GM04504 (cell line): ENCODE data around the gene UVSSA.
"Not testable (repeated sequence)": the region's sequence is repeated elsewhere in the genome, so short reads cannot be mapped to it uniquely, and the experiment has no call there.

Experiments
- DNase-seq: peaks from one replicate; pipeline ENCODE4 v3.0.0-alpha.2; 2012; ENCODE audit warnings: low read depth

Gene UVSSA

DNA sequence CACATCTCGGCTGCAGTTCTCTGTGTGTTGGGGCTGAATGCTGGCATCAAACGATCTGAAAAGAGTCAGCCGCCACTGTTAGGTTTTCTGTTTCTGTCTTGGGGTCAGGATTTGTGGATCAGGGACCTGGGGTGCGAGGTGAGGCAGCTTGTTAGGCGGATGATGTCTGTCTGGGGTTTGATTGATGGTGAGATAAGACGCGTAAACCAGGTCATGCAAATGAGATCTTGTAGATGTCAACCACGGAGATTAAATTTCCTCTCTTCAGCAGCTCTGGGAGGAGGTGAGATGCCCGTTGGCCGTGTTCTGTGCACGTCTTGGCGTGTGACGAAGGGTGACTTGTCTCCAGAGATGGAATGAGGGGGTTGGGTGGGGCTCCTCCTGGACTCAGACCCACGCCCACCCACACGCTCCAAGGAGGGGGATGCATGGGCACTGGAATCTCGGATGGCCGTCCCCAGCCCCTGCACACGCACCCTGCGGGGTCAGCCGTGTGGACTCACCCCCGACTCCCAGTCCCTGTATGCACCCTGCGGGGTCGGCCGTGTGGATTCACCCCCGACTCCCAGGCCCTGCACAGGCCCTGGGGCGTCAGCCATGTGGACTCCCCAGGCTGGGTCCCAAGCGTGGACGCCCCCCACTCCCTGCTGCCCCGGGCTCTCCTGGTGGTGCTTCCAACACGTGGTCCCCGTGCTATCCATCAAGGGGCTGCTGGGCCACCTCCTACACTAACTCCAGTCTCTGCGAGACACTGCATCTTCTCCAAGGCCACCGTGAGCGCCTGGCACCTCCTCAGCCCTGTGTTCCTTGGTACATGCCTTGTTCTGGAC is 16.0 kb upstream of the UVSSA start:
- no peak for DNase-seq

DNA sequence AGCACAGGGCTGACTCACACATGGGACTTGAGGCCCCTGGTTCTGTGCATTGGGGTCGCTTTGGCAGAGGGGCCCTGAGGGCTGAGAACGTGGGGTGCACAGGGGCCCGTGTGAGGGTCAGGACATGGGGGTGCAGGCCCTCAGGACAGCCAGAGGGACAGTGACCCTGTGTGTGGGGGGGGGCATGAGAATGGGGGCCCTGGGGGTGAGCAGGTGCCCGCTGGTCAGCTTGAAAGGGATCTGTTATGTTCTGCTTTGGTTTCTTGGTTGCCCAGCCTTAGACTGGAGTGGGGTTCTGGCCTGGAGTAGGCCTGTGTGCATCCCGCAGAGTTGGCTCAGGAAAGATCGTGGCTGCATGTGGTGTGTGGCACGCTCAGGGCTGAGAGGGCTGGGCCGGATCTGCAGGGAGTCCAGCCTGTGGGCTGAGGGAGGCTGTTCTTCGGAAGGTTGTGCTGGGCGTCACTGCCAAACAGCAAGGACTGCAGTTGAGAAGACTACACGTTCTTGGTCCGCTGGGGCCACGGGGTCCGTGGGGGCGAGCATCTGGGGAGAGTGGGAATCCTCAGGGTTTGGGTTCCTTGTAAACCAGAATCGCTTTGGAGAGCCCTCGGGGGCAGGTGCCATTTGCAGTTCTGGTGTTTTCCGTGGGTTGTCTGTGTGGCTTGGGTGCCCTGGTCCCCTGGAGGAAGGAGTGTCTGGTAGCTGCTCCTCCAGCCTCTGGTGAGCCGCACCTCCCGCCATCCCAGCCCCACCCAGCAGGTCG is 15.2 kb upstream of the UVSSA start:
- no peak for DNase-seq

DNA sequence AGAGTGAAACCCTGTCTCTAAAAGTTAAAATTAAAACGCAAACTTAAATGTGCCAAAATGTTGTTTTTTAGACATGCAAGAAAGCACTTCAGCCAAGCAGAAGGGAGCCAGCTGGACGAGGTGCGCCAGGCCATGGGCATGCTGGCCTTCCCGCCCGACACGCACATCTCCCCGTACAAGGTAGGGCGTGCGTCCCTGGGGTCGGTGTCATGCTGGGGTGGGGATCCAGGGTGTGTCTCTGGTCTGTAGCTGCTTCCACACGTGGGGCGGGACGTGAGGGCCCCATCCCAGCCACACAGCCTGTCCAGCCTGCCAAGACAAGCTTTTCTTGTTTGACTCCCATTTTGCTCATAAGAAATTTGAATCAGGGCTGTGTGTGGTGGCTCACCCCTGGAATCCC is 14.3 kb upstream of the UVSSA start:
- DNase-seq: no peak

DNA sequence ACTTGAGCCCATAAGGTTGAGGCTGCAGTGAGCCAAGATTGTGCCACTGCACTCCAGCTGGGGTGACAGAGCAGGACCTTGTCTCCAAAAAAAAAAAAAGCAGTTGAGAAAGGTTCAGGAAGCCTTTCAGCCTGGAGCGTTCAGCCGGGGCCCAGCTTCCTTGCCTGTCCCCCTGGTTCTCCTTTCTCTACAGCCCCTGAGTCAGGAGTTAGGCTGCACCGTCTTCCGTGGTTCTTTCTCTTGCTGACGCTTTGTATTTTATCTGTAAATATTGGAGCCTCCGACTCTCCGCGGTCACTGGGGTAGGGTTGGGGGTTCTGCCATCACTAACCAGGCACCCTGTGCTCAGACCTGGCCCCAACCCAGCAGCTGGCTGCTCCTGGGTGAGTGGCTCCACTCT is 13.8 kb upstream of the UVSSA start:
- DNase-seq: no peak

DNA sequence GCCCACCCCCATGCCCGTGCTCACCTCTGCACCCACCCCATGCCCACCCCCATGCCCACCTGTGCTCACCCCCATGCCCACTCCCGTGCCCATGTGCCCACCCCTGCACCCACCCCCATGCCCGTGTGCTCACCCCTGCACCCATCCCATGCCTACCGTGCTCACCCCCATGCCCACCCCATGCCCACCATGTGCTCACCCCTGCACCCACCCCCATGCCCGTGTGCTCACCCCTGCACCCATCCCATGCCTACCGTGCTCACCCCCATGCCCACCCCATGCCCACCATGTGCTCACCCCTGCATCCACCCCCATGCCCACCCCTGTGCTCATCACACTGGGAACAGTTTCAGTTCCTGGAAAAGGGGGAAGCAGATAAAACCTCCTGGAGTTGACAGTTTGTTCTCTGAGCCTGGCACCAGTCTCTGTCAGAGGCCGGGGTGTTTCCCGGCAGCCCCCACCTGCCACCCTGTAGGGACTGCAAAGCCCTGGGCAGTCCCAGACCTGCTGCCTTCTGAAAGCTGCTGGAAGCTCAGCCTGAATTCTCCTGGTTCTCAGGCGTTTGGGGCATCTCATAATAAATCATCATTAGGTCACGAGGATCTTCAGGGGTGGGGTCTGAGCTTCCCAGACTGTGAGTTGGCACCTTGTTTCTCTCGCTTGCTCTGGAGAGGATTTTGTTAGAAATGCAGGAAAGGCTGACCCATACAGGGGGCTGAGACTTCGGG is 13.0 kb upstream of the UVSSA start:
- DNase-seq: not testable (repeated sequence)

DNA sequence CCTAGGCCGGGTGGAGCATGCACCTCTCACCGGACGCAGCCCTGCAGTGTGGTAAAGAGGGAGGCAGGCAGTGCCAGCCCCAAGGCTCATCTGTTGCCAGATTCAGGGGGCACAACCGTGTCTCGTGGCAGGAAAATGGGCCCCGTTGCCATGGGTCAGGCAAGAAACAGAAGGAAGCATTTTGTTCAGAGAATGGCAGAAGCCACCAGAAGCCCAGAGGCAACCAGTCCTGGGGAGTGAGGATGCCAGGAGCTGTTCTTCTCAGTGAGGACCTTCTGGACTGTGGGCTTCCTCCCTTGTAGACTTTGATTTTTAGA is 12.5 kb upstream of the UVSSA start:
- no peak for DNase-seq

DNA sequence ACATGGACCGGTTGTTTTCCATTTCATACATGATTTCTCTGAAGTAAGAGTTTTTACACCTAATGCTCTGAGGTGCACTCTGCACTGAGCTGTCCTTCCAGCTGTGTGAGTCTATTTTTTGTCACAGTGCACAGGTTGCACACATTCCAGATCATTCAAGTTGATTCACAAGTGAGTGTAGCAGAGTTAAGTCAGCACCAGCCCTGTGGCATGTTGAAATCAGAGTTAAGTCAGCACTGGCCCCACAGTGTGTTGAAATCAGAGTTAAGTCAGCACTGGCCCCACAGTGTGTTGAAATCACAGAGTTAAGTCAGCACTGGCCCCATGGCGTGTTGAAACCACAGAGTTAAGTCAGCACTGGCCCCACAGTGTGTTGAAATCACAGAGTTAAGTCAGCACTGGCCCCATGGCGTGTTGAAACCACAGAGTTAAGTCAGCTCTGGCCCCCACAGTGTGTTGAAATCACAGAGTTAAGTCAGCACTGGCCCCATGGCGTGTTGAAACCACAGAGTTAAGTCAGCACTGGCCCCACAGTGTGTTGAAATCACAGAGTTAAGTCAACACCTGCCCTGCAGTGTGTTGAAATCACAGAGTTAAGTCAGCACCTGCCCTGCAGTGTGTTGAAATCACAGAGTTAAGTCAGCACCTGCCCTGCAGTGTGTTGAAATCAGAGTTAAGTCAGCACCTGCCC is 11.7 kb upstream of the UVSSA start:
- not testable (repeated sequence) for DNase-seq

DNA sequence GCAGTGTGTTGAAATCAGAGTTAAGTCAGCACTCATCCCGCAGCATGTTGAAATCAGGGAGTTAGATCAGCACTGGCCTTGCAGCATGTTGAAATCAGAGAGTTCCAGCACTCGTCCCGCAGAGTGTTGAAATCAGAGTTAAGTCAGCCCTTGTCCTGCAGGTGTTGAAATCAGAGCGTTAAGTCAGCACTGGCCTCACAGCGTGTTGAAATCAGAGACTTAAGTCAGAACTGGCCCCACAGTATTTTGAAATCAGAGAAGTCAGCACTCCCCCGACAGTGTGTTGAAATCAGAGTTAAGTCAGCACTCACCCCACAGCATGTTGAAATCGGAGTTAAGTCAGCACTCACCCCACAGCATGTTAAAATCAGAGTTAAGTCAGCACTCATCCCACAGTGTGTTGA is 10.9 kb upstream of the UVSSA start:
- no peak for DNase-seq

DNA sequence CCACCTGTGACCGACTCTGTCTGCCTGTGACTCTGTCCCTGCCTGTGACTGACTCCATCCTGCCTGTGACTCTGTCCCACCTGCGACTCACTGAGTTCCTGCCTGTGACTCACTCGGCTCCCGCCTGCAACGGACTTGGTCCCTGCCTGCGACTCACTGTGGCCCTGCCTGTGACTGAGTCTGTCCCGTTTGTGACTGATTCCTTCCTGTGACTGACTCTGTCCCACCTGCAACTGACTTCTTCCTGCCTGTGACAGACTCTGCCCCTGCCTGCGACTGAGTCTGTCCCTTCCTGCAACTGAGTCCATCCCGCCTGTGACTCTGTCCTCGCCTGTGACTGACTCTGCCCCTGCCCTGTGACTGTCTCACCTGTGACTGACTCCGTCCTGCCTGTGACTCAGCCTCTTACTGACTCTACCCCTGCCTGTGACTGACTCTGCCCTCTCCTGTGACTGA is 9.6 kb upstream of the UVSSA start:
- no peak for DNase-seq

DNA sequence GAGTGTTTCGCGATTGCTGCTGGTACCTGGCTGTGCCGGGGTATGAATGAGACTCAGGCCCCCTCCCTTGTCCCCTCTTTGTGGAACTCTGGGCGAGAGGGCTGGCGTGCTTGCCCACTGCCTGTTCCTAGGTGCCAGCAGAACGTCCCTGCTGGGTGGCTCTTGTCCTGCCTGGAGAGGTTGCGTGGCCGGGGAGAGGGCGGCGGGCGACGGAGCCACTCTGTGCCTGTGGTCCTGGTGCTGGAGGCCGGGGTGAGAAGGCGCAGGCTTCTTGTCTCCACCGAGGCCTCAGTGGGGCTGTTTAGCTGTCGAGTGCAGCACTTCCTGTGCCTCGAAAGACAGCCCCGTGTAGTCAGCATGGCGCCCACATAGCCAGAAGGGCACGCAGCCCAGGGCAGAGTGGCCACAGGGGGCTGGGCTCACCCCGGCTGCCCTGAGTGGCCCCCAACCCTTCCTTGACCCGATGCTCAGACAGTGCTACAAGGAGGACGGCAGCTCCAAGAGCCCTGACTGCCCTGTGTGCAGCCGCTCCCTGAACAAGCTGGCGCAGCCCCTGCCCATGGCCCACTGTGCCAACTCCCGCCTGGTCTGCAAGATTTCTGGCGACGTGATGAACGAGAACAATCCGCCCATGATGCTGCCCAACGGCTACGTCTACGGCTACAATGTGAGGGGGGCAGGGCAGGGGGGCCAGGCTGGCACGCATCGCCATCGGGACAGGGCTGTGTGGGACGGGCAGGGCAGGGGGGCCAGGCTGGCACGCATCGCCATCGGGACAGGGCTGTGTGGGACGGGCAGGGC is 8.9 kb upstream of the UVSSA start:
- DNase-seq: no peak

DNA sequence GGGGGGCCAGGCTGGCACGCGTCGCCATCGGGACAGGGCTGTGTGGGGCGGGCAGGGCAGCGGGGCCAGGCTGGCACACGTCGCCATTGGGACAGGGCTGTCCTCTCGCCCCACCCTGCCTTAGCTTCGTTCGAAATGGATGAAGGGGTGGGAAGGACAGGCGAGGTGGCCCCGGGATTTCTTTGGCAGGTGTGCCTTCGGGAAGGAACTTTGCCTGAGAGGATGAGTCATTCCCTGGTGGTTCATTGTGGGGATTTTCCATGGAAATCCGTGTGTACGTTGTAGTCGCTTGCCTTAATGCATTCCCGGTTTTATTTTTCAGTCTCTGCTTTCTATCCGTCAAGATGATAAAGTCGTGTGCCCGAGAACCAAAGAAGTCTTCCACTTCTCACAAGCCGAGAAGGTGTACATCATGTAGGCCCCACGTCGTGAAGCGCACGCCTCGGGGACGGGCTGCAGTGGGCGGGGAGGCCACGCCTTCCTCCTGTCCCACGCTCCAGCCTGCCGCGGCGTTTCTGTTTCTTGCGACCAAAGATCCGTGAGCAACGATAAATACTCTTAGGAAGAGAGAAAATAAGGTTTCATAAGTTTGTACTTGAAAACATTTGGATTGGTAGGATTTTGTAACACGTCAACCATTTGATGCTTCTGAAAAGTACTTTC is 8.1 kb upstream of the UVSSA start:
- DNase-seq: no peak

DNA sequence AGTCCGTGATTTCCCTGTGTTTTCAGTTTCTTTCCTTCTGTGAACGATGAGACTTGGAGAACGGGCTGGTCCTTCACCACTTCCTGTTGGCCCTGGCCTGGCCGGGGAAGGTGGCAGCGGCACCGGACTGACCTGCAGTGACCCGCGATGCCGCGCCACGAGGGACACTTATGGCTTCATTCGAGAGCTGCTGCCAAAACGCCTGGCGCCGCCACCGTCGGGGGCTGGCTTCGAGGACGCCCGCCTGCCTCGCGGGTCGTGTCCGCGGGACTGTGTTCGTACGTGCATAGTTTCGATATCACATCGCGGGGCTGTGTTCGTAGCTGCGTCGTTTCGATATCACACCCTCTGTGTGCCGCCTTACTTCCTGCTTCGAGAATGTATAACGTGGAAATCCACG is 7.5 kb upstream of the UVSSA start:
- no peak for DNase-seq

DNA sequence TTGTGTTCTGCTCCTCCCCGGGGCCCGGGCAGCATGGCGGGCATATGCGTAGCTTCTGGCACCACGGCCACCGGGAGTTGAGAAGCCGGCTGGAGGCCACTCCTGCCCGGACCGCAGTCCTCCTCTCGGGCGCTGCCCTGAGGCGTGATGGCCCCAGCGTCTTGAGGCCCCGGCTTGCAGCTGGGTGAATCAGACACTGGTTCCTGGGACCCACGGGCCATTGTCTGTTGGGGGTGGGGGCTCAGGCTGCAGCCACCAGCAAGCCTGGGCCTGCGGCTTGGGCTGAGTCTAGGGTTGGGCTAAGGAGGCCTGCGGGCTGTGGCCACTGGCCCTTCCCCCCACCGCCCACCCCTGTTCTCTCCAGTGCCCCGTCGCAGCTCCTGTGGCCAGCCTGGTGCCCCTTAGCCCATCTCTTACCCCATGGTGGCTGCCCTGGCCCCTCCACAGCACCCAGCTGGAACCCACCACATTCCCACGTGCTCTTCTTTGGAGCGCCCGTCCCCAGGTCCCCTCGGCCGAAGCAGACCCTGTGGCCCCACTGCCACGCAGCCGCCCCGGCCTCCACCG is 6.7 kb upstream of the UVSSA start:
- DNase-seq: no peak

DNA sequence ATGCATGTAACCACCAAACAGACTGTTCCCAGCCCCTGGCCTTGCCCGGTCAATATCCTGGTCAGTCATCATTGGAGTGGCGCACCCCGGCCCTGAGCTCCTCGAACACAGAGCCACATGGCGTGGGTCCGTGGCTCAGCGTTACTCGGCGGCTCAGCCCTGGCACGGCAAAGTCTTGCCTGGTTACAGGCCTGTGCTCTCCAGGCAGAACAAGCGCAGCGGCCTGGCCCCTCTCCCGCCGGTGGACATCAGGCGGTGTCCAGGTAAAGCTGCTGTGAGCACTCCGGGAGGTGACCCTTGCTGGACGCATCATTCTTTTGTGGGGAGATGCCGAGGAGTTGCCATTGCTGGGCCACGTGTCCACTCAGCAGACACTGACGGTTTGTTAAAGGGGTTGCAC is 6.1 kb upstream of the UVSSA start:
- no peak for DNase-seq

DNA sequence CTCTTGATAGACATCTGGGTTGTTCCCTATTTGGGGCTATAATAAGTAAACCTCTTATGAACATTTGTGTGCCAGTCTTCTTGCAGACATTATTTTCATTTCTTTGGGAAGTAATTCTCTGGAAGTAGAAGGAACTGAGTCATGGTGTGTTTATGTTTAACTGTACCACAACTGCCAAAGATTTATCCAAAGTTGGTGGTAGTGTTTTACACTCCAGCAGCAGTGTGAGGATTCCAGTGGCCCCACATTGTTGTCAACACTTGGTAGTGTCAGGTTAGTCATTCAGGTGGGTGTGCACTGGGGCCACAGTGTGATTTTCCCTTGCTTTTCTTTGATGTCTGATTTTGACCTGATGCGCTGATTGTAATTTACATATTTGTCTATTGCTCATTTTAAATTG is 5.0 kb upstream of the UVSSA start:
- no peak for DNase-seq

DNA sequence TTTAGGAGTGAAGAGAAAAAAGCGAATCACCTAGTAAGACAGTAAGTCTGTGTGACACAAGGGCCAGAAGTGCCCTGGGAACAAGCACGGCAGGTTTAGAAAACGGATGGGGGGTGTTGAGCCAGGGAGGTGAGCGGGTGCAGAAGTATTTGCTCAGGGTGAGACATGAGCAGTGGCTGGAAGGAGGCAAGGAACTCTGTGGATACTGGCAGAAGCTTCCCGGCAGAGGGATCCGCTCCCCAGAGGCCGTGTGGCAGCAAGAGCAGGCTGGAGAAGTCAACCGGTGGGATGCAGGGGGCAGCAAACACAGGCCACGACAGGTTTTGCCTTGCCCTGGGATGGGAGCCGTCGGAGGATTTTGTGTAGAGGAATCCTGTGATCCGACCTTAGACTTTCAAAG is 2.3 kb upstream of the UVSSA start:
- no peak for DNase-seq

DNA sequence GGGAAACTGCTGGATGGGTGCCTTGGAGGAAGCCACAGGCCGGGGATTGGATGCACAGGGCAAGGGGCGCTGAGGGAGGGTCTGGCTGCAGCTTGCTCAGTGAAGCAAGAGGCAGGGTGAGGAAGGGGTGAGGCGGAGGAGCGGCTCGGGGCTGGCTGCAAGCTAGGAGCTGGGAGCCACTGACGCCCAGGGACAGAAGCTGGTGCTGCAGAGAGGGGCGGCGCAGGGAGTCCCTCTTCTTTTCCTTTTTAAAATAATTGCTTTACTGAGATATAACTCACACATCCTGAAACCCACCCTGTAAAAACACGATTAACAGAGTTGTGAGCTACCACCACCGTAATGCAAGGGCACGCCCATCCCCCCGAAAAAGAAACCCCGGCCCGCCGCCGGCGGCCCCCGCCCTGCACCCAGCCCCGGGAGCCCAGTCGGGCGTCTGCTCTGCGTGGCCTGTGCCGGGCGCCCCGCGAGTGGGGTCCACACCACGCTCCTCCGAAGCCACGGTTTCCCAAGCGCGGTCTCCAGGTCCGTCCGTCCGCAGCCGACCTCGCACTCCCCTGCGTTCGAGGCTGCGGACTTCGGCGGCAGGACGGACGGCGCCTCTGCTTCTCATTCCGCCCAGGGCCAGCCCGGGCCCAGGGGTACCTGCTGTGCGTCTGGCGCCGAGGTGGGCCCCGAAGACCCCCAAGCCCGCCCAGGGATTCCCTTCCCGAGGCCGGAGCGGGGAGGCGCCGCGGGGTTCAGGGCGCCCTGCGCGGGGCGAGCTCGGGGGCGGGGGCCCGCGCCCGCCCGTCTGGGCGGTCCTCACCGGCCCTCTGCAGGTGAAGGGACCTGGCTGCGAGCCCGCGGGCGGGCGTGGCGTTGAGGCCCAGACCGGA is 866 bp upstream of the UVSSA start:
- no peak for DNase-seq

DNA sequence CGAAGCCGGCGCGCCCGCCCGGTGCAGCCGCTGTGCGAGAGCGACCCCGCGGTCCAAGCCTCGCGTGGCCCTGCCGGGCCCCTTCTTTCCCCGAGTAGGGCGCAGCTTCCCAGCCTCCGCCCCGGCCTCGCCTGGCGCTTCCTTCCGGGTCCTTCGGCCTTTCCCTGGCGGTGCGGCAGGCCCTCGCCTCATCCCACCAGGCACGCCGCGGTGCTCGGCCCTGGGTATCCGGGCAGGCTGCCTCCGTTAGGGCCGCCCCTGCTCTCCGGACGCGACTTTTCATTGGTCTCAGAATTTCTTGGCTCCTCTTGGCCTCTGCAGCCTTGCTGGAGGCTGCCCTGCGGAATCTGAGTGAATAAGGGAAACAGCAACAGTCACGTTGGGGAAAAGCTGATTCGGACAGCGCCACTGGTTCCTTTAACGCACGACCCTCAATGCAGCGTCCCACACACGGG is 429 bp downstream of the UVSSA start:
- peak; percentile 68 for DNase-seq

DNA sequence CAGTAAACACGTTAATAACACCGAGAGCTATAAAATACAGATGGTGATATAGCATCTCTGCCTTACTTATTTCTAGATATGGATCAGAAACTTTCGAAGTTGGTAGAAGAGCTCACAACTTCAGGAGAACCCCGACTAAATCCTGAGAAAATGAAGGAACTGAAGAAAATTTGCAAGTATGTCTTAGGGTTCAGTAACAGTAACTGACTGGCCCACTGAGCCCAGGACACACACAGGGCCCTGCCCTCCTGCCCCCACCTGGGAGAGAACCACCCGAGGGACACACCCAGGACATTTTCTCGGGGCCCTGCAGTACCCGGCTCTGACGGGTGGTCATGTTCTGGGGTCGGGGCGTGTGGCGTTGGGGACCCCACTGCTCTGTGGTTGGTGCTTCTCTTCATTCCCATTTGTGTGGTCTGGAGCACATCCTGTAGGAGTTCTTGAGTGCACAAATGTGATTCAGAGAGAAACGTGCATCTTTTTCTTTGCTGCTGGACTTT is 1.1 kb downstream of the UVSSA start:
- no peak for DNase-seq
